ENCODE data around the gene TRPM5.

Gene TRPM5

GRCh38 chr11:2470495-2470894, 26.2 kb upstream of the TRPM5 start:
- DNase-seq = no peak

GRCh38 chr11:2468363-2469235, 24.3 kb upstream of the TRPM5 start:
- no peak for DNase-seq

- DNase-seq = no peak
Observed at GRCh38 chr11:2467695-2468055, 23.4 kb upstream of the TRPM5 start.

- no peak for DNase-seq
Observed at GRCh38 chr11:2466869-2467694, 22.8 kb upstream of the TRPM5 start.

- no peak for DNase-seq
Observed at GRCh38 chr11:2466069-2466801, 21.9 kb upstream of the TRPM5 start.

GRCh38 chr11:2465202-2466068, 21.1 kb upstream of the TRPM5 start:
- no peak for DNase-seq

- no peak for DNase-seq
Observed at GRCh38 chr11:2464451-2465165, 20.3 kb upstream of the TRPM5 start.

- DNase-seq = no peak
Observed at GRCh38 chr11:2463766-2464277, 19.5 kb upstream of the TRPM5 start.

GRCh38 chr11:2462986-2463765, 18.9 kb upstream of the TRPM5 start:
- no peak for DNase-seq

GRCh38 chr11:2462543-2462985, 18.2 kb upstream of the TRPM5 start:
- DNase-seq = no peak

GRCh38 chr11:2461956-2462542, 17.7 kb upstream of the TRPM5 start:
- DNase-seq = no peak

GRCh38 chr11:2461253-2461955, 17.1 kb upstream of the TRPM5 start:
- DNase-seq = no peak

GRCh38 chr11:2460540-2461252, 16.4 kb upstream of the TRPM5 start:
- no peak for DNase-seq

GRCh38 chr11:2459796-2460531, 15.7 kb upstream of the TRPM5 start:
- no peak for DNase-seq

GRCh38 chr11:2459016-2459725, 14.9 kb upstream of the TRPM5 start:
- DNase-seq = no peak

- DNase-seq = no peak
Observed at GRCh38 chr11:2458321-2458720, 14.0 kb upstream of the TRPM5 start.

GRCh38 chr11:2453436-2453835, 9.1 kb upstream of the TRPM5 start:
- DNase-seq = no peak

Data from NCI-H524 (cell line).